ENCODE measurements around the gene OR7G3.

DNA sequence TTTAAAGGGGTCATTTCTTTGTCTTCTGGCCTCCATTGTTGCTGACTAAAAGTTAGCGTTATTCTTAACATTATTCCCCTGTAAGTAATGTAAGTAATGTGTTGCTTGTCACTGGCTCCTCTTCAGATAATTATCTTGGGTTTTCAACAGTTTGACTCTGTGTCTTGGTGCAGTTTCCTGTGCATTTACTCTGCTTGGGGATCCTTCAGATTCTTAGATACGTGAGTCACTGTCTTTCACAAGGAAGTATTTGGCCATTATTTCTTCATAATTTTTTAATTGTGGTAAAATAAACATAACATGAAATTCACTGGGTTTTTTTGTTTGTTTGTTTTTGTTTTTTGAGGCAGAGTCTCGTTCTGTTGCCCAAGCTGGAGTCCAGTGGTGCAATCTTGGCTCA, 38.5 kb upstream of the OR7G3 start:
- TF ChIP-seq SRF (IDR thresholded peaks at IDR 0.05; ENCODE audit: low read depth, low read length) (no peak), CBX8 (IDR thresholded peaks at IDR 0.05; ENCODE audit: borderline replicate concordance, low read depth, low read length) (no peak), RXRA (IDR thresholded peaks at IDR 0.05; ENCODE audit: insufficient read depth, low read depth, low read length) (no peak), TEAD4 (IDR thresholded peaks at IDR 0.05; ENCODE audit: low read depth, low read length) (no peak)

All from H1 (cell line).